WTC11 (cell line): Measurements from ENCODE around the gene DCT.

Experiments used
- AFF4 ChIP-seq: sonication (generic); formaldehyde crosslinking; IDR thresholded peaks from 2 replicates; pipeline ENCODE4 v1.8.1; 2023; ENCODE audit warnings: mild to moderate bottlenecking, missing genetic modification reagents, borderline replicate concordance
- FOXP1 ChIP-seq: sonication (generic); formaldehyde crosslinking; IDR thresholded peaks from 2 replicates; pipeline ENCODE4 v1.8.0; 2022; ENCODE audit warnings: missing genetic modification reagents, mild to moderate bottlenecking, moderate library complexity, borderline replicate concordance
- JUN ChIP-seq: sonication (generic); formaldehyde crosslinking; IDR thresholded peaks from 2 replicates; pipeline ENCODE4 v1.8.0; 2023; ENCODE audit warnings: mild to moderate bottlenecking, missing genetic modification reagents
- NFE2L1 ChIP-seq: sonication (generic); formaldehyde crosslinking; IDR thresholded peaks from 2 replicates; pipeline ENCODE4 v1.8.1; 2023; ENCODE audit warnings: missing genetic modification reagents
- SP1 ChIP-seq: sonication (generic); formaldehyde crosslinking; conservative IDR thresholded peaks from 2 replicates; pipeline ENCODE4 v1.8.1; 2022; ENCODE audit warnings: missing genetic modification reagents
- ZNF121 ChIP-seq: sonication (generic); formaldehyde crosslinking; IDR thresholded peaks from 2 replicates; pipeline ENCODE4 v1.8.0; 2023; ENCODE audit warnings: missing genetic modification reagents
- TF ChIP-seq, protein P1 (sequence below): fragments of 200-600 bp; IDR thresholded peaks from 2 replicates; pipeline ENCODE4 v1.8.0; 2022; ENCODE audit warnings: antibody characterized with exemption
- TF ChIP-seq, protein P2 (sequence below): fragments of 250-450 bp; sonication (Bioruptor Pico); IDR thresholded peaks from 2 replicates; pipeline ENCODE4 v1.9.0; 2021; ENCODE audit warnings: moderate library complexity, mild to moderate bottlenecking, inconsistent platforms, borderline replicate concordance
- TF ChIP-seq, protein P3 (sequence below): sonication (generic); formaldehyde crosslinking; IDR thresholded peaks from 2 replicates; pipeline ENCODE4 v1.8.0; 2023; ENCODE audit warnings: missing genetic modification reagents
- TF ChIP-seq, protein P4 (sequence below): sonication (generic); formaldehyde crosslinking; conservative IDR thresholded peaks from 2 replicates; pipeline ENCODE4 v1.8.1; 2022; ENCODE audit warnings: mild to moderate bottlenecking, missing genetic modification reagents
- TF ChIP-seq, protein P5 (sequence below): sonication (generic); formaldehyde crosslinking; IDR thresholded peaks from 2 replicates; pipeline ENCODE4 v1.8.0; 2022; ENCODE audit warnings: mild to moderate bottlenecking, missing genetic modification reagents
- TF ChIP-seq, protein P6 (sequence below): fragments of 250-450 bp; sonication (Bioruptor Pico); conservative IDR thresholded peaks from 2 replicates; pipeline ENCODE4 v1.9.0; 2021; ENCODE audit warnings: mild to moderate bottlenecking
- TF ChIP-seq, protein P7 (sequence below): sonication (generic); formaldehyde crosslinking; IDR thresholded peaks from 2 replicates; pipeline ENCODE4 v1.8.1; 2023; ENCODE audit warnings: mild to moderate bottlenecking, missing genetic modification reagents, moderate library complexity

- TF ChIP-seq, protein P1, sequence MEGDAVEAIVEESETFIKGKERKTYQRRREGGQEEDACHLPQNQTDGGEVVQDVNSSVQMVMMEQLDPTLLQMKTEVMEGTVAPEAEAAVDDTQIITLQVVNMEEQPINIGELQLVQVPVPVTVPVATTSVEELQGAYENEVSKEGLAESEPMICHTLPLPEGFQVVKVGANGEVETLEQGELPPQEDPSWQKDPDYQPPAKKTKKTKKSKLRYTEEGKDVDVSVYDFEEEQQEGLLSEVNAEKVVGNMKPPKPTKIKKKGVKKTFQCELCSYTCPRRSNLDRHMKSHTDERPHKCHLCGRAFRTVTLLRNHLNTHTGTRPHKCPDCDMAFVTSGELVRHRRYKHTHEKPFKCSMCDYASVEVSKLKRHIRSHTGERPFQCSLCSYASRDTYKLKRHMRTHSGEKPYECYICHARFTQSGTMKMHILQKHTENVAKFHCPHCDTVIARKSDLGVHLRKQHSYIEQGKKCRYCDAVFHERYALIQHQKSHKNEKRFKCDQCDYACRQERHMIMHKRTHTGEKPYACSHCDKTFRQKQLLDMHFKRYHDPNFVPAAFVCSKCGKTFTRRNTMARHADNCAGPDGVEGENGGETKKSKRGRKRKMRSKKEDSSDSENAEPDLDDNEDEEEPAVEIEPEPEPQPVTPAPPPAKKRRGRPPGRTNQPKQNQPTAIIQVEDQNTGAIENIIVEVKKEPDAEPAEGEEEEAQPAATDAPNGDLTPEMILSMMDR: no peak
- TF ChIP-seq, protein P2, sequence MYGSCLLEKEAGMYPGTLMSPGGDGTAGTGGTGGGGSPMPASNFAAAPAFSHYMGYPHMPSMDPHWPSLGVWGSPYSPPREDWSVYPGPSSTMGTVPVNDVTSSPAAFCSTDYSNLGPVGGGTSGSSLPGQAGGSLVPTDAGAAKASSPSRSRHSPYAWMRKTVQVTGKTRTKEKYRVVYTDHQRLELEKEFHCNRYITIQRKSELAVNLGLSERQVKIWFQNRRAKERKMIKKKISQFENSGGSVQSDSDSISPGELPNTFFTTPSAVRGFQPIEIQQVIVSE (CRISPR knock-in tag): no peak
- no peak for TF ChIP-seq AFF4 (CRISPR knock-in tag)
- no peak for TF ChIP-seq SP1
- TF ChIP-seq NFE2L1 (CRISPR knock-in tag): no peak
- no peak for TF ChIP-seq JUN (CRISPR knock-in tag)
- TF ChIP-seq FOXP1 (CRISPR knock-in tag): no peak
- no peak for TF ChIP-seq ZNF121 (CRISPR knock-in tag)
- TF ChIP-seq, protein P3, sequence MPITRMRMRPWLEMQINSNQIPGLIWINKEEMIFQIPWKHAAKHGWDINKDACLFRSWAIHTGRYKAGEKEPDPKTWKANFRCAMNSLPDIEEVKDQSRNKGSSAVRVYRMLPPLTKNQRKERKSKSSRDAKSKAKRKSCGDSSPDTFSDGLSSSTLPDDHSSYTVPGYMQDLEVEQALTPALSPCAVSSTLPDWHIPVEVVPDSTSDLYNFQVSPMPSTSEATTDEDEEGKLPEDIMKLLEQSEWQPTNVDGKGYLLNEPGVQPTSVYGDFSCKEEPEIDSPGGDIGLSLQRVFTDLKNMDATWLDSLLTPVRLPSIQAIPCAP (CRISPR knock-in tag): no peak
- TF ChIP-seq, protein P4, sequence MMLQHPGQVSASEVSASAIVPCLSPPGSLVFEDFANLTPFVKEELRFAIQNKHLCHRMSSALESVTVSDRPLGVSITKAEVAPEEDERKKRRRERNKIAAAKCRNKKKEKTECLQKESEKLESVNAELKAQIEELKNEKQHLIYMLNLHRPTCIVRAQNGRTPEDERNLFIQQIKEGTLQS (CRISPR knock-in tag): no peak
- TF ChIP-seq, protein P5, sequence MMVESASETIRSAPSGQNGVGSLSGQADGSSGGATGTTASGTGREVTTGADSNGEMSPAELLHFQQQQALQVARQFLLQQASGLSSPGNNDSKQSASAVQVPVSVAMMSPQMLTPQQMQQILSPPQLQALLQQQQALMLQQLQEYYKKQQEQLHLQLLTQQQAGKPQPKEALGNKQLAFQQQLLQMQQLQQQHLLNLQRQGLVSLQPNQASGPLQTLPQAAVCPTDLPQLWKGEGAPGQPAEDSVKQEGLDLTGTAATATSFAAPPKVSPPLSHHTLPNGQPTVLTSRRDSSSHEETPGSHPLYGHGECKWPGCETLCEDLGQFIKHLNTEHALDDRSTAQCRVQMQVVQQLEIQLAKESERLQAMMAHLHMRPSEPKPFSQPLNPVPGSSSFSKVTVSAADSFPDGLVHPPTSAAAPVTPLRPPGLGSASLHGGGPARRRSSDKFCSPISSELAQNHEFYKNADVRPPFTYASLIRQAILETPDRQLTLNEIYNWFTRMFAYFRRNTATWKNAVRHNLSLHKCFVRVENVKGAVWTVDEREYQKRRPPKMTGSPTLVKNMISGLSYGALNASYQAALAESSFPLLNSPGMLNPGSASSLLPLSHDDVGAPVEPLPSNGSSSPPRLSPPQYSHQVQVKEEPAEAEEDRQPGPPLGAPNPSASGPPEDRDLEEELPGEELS: no peak
- TF ChIP-seq, protein P6, sequence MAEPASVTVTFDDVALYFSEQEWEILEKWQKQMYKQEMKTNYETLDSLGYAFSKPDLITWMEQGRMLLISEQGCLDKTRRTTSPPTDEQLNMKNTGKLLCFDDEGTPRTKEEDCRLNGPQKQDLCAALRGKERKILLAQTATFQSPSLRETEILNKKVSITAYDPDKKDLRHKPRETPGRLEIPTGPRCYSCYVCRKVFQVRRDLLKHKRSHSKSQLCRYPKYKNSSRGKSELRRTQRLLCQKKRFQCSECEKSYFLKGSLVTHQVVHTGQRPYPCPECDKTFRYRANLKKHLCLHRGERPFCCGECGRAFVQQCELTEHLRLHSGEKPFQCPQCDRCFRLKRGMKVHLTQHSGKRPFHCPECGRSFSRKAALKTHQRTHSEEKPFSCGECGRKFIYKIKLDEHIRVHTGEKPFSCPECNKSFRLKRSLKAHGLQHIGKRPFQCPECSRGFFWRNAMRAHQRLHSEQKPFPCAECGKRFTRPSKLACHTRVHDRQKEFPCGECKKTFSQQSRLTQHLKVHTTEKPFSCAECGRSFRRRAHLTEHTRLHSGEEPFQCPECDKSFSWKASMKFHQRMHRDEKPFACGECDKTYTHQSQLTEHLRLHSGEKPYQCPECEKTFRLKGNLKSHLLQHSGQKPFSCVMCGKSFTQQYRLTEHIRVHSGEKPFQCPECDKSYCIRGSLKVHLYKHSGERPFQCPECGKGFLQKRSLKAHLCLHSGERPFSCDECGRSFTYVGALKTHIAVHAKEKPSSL (CRISPR knock-in tag): no peak
- TF ChIP-seq, protein P7, sequence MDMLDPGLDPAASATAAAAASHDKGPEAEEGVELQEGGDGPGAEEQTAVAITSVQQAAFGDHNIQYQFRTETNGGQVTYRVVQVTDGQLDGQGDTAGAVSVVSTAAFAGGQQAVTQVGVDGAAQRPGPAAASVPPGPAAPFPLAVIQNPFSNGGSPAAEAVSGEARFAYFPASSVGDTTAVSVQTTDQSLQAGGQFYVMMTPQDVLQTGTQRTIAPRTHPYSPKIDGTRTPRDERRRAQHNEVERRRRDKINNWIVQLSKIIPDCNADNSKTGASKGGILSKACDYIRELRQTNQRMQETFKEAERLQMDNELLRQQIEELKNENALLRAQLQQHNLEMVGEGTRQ: no peak
Measured at GRCh38 chr13:94505730-94506129, 26.2 kb upstream of the DCT start.
